GM12873 (cell line): ENCODE measurements around the gene KLHL41.

ENCODE experiments used
- CTCF ChIP-seq: IDR thresholded peaks from 2 replicates; pipeline ENCODE4 v1.5.1; 2012; ENCODE audit warnings: low read depth, mild to moderate bottlenecking, moderate library complexity, low read length, control low read depth; ENCODE audit not compliant: insufficient read depth; ENCODE audit errors: missing control alignments

The KLHL41 gene

GRCh38 chr2:169510496-169510895, 994 bp downstream of the KLHL41 start:
- TF ChIP-seq CTCF: no peak

GRCh38 chr2:169511818-169512217, 2.3 kb downstream of the KLHL41 start:
- TF ChIP-seq CTCF: no peak

- TF ChIP-seq CTCF: no peak
These were observed 3.0 kb downstream of the KLHL41 start for GRCh38 chr2:169512525-169512924.

GRCh38 chr2:169513094-169513493, 3.6 kb downstream of the KLHL41 start:
- no peak for TF ChIP-seq CTCF

GRCh38 chr2:169513926-169514325, 4.4 kb downstream of the KLHL41 start:
- TF ChIP-seq CTCF: no peak

GRCh38 chr2:169520896-169521295, 11.4 kb downstream of the KLHL41 start:
- no peak for TF ChIP-seq CTCF

GRCh38 chr2:169523681-169524080, 14.2 kb downstream of the KLHL41 start:
- TF ChIP-seq CTCF: no peak
